NCI-H128 (cell line): ENCODE measurements around the gene TRIM49D1.
"Not testable (repeated sequence)": the region's sequence is repeated elsewhere in the genome, so short reads cannot be mapped to it uniquely, and the experiment has no call there.

Experiments
- DNase-seq: peaks from one replicate; lab custom pipeline; 2025; ENCODE audit not compliant: unreplicated experiment; lab: John Stamatoyannopoulos, UW

TRIM49D1 gene

DNA sequence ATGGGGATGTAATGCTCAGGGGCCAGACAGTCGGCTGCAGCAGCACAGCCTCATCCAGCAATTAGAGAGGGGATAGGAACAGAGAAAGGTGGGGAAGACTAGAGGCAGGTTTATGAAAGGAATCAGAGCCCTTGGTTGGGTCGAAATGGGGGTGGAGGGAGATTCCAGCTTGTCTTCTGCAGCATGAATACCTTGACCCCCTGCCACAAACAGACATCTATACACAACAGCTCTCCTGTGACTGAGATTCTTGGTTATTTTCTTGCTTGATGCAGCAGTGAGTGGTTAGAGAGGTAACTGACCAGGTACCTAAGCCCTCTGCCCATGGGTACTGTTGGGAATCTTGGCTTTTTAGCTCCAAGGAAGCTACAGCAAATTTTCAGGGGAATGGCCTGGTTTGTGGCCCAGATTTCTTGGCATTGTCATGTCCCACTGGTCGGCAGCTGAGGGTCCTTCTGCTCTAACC is at the start of gene TRIM49D1:
TRIM49D1 (minus strand) TSS at position 51 of the 466 bp plus-strand sequence. CDS start 4,535 bp downstream, outside the sequence.
- DNase-seq, result no peak

GRCh38 chr11:89965737-89966136 is 43.7 kb upstream of the TRIM49D1 start, which contains the start of gene TRIM64:
Gene TRIM64, plus strand, starts transcription at chr11:89966037. Its CDS starts 2,467 bp downstream, at chr11:89968504.
- DNase-seq, result not testable (repeated sequence)

DNA sequence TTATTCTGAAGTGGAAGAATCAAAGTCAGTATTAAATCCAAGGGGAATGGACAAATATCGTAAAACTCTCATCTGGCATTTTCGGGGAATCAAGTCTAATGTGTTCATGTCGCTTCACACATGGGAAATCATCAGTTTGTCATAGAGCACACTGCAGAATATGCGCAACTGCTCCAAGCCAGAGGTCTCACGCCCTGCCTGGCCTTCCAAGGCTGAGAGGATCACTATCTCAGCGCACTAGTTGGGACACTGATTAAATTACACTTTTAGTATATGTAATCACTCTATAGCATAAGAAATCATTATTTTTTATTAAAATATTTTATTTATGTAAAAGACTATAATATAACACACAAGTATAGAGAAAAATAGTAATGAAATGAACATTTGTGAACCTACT is 38.8 kb upstream of the TRIM49D1 start:
- DNase-seq, result not testable (repeated sequence)

- DNase-seq, result not testable (repeated sequence)
These were observed 1.7 kb upstream of the TRIM49D1 start, which contains the start of gene TRIM49D2 for GRCh38 chr11:89923764-89924163. Gene TRIM49D2, plus strand, starts transcription at chr11:89924064. Its CDS starts 2,698 bp downstream, at chr11:89926762.

DNA sequence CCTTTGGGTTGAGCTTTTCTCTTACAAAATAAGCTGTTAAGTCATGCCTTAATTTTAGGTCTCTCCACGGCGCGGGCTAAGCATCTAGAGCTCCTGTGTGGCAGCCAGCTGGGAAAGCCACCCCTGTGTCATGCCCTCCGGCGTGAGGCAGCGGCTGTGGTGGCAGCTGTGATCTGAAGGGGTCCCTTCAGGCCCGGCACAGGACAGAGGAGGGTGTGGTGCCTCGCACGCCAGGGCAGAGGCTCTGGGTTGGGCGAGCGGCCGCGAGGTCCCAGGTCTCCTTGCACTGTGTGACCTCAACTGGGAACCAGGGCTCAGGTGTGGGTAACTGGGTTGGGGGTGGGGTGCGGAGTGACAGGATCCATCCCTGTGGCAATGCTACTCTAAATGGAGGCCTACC is 21.2 kb downstream of the TRIM49D1 start:
- not testable (repeated sequence) for DNase-seq

GRCh38 chr11:89893245-89893644 is 28.8 kb downstream of the TRIM49D1 start:
- not testable (repeated sequence) for DNase-seq

DNA sequence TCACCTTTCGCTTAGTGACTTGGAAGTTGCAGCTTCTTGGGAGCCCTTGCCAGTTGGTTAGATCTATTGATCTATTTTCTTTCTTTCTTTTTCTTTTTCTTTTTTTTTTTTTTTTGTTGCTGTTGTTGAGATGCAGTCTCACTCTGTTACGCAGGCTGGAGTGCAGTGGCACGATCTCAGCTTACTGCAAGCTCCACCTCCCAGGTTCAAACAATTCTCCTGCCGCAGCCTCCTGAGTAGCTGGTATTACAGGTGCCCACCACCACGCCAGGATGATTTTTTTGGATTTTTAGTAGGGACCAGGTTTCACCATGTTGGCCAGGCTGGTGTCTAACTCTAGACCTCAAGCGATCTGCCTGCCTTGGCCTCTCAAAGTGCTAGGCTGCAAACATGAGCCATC is 44.5 kb downstream of the TRIM49D1 start:
- DNase-seq, result not testable (repeated sequence)

GRCh38 chr11:89872588-89872987 is 49.5 kb downstream of the TRIM49D1 start:
- not testable (repeated sequence) for DNase-seq

- DNase-seq, result not testable (repeated sequence)
These were observed 56.8 kb downstream of the TRIM49D1 start for GRCh38 chr11:89865223-89865622.

DNA sequence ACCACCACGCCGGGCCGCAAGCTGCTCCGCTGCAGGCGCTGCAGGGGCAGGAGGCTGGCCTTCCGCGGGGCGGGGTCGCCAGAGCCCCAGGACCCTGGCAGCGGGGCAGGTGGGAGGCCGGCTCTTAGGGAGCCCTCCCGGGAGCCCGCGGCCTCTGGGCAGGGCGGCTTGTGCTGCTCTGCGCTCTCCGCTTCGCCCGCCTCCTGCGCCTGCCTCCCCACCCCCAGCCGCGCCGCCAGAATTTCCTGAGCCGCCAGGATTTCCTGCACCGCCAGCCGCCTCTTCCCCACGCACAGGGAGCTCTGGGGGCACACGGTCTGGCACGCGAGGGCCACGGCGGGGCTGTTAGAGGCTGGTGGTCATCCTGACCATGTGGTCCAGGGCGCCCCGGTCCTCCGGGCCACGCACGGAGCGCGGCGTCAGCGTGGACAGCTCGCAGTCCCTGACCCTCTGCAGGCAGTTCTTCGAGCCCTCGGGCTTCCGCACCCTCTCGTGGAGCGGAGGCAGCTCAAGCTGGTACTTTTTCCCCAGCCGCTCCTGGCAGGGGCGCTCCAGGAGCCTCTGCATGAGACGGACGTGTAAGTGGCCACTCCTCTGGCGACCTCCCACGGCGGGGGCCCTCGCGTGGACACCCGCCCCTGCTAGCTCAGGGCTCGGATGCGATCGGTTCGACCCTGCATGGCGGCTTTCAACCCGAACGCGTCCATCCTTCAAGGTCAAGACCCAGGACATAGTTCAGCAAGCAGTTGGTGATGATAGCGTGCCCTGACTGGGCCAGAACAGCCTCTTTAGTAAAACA is 57.9 kb downstream of the TRIM49D1 start:
- not testable (repeated sequence) for DNase-seq
